ENCODE data around the gene OAS1.

Gene OAS1

DNA sequence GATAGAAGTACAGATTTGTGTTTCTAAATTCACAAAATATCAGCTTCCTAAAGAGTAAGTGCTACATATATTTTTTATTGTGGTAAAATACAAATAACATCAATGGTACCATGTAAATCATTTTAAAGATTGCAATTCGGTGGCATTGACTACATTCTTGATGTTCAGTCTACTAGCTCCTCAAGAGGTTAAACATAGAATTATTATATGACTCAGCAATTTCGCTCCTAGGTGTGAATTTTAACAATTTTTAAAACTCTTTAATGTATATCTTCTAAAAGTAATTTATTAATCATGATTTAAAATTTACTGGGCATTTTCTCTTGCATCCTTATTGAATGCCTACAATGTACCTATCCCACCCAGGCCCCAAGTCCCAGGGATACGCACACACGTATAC is 29.8 kb upstream of the OAS1 start:
- Histone ChIP-seq H3K4me3 (ENCODE audit: low read depth in 1 of 2, low read length in 2 of 2) (no peak overlapping the region), H3K4me1 (ENCODE audit: control insufficient read depth in 1 of 2, insufficient read depth in 2 of 2, low read length in 2 of 2) (no peaks in the 10 kb centered on the region), H3K9me3 (ENCODE audit: control insufficient read depth in 1 of 2, low read length in 2 of 2) (no peaks in the 10 kb centered on the region), H3K27me3 (ENCODE audit: low read depth, low read length) (peaks cover 12% of the 10 kb centered on the region), H3K36me3 (ENCODE audit: control insufficient read depth in 1 of 2, insufficient read depth in 2 of 2, low read length in 2 of 2) (no peaks in the 10 kb centered on the region), H3K27ac (ENCODE audit: low read length) (no peak overlapping the region)

DNA sequence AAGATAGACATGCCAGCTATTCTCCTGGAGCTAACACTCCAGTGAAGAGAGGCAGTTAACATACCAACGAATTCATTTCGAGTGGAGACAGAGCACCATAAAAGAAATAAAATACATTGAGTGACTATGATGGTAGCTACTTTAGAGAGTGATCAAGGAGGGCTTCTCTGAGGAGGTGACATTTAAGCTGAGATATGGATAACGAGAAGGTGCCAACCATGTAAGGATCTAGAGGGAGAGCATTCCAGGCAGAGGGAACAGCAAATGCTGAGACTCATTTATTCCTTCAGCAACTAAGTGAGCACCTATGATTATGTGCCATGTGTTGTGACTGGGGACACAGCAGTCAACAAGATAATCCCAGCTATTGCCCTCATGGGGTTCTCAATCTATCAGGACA is 28.3 kb upstream of the OAS1 start:
- Histone ChIP-seq H3K36me3 (ENCODE audit: control insufficient read depth in 1 of 2, insufficient read depth in 2 of 2, low read length in 2 of 2) (no peaks in the 10 kb centered on the region), H3K9me3 (ENCODE audit: control insufficient read depth in 1 of 2, low read length in 2 of 2) (no peaks in the 10 kb centered on the region), H3K27me3 (ENCODE audit: low read depth, low read length) (peaks cover 12% of the 10 kb centered on the region), H3K4me1 (ENCODE audit: control insufficient read depth in 1 of 2, insufficient read depth in 2 of 2, low read length in 2 of 2) (no peaks in the 10 kb centered on the region), H3K4me3 (ENCODE audit: low read depth in 1 of 2, low read length in 2 of 2) (no peak overlapping the region), H3K27ac (ENCODE audit: low read length) (no peak overlapping the region)

DNA sequence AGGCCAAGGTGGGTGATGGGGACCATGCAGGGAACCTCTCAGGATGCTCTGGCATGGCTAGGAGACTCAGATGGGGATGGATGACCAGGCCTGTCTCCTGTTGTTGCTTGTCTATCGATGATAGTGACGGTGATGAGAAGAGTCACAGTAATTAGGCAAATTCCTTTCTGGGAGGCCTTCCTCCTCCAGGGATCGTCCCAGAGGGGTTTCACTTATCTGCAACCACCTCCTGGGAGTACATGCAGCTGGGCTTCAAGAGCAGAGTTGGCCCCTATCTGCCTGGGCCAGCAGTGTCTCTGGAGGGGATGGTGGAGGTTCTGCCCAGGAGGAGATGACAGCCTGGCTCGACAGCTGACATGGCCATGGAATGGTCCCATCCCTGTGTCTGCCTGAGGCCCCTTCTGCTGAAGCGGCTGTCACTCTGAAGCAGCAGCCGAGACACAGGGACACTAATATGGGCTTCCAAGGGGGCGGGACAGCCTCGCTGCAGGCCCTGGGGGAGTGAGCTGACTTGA is 27.5 kb upstream of the OAS1 start:
- H3K36me3 ChIP-seq (ENCODE audit: control insufficient read depth in 1 of 2, insufficient read depth in 2 of 2, low read length in 2 of 2): no peaks in the 10 kb centered on the region
- no peak overlapping the region for H3K4me3 ChIP-seq (ENCODE audit: low read depth in 1 of 2, low read length in 2 of 2)
- H3K27ac ChIP-seq (ENCODE audit: low read length): no peak overlapping the region
- H3K4me1 ChIP-seq (ENCODE audit: control insufficient read depth in 1 of 2, insufficient read depth in 2 of 2, low read length in 2 of 2): no peaks in the 10 kb centered on the region
- H3K27me3 ChIP-seq (ENCODE audit: low read depth, low read length): peaks cover 12% of the 10 kb centered on the region
- no peaks in the 10 kb centered on the region for H3K9me3 ChIP-seq (ENCODE audit: control insufficient read depth in 1 of 2, low read length in 2 of 2)

DNA sequence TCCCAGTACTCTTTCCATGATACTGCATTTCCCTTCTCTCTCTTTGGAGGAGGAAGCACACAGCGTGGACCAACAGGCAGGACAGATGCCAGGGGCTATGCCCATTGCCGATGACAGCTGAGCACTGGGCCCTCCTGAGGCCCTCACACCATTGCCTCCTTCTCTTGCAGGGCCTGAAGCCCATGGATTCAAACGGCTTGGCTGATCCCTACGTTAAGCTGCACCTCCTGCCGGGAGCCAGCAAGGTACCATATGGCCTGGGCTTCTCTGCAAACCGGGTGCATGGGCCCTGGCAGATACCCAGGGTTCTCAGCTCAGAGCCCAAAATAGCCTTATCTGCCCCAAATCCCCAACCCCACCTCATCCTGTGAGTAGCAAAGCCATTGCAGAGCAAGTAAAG is 25.2 kb upstream of the OAS1 start:
- Histone ChIP-seq H3K4me1 (ENCODE audit: control insufficient read depth in 1 of 2, insufficient read depth in 2 of 2, low read length in 2 of 2) (no peaks in the 10 kb centered on the region), H3K27ac (ENCODE audit: low read length) (no peak overlapping the region), H3K4me3 (ENCODE audit: low read depth in 1 of 2, low read length in 2 of 2) (no peak overlapping the region), H3K27me3 (ENCODE audit: low read depth, low read length) (peaks cover 12% of the 10 kb centered on the region), H3K9me3 (ENCODE audit: control insufficient read depth in 1 of 2, low read length in 2 of 2) (peaks cover 0 to 12% of the 10 kb centered on the region in 2 donors), H3K36me3 (ENCODE audit: control insufficient read depth in 1 of 2, insufficient read depth in 2 of 2, low read length in 2 of 2) (no peaks in the 10 kb centered on the region)

DNA sequence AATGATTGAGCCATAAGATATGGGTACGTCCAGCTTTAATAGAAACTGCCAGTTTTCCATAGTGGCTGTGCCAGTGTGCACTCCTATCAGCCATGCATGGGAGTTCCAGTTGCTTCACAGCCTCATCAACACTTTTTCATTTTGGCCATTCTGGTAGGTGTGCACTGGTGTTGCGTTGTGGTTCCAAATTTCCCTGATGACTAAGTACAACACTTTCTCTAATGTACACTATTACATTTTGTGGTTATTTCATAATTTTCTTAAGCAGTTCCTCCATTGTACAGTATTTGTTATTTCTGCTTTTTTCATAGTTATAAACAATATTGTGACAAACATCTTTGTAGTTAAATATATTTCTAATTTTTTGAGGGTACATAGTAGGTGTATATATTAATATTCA is 21.5 kb upstream of the OAS1 start:
- Histone ChIP-seq H3K4me1 (ENCODE audit: control insufficient read depth in 1 of 2, insufficient read depth in 2 of 2, low read length in 2 of 2) (no peaks in the 10 kb centered on the region), H3K27me3 (ENCODE audit: low read depth, low read length) (no peaks in the 10 kb centered on the region), H3K27ac (ENCODE audit: low read length) (no peak overlapping the region), H3K9me3 (ENCODE audit: control insufficient read depth in 1 of 2, low read length in 2 of 2) (peaks cover 0 to 13% of the 10 kb centered on the region in 2 donors), H3K4me3 (ENCODE audit: low read depth in 1 of 2, low read length in 2 of 2) (no peak overlapping the region), H3K36me3 (ENCODE audit: control insufficient read depth in 1 of 2, insufficient read depth in 2 of 2, low read length in 2 of 2) (no peaks in the 10 kb centered on the region)

DNA sequence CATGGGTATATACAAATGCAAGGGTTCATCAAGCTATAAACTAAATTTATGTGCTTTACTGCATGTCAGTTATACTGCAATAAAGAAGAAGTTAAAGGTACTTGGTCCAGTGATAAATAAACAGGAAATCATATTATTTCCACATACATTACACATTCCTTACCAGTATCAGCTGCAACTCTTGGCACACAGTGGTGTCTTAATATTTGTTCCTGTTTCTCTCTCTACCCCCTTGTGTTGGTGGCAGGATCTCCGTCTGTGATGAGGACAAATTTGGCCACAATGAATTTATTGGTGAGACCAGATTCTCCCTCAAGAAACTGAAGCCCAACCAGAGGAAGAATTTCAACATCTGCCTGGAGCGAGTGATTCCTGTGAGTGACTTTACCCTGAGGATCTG is 19.2 kb upstream of the OAS1 start:
- no peaks in the 10 kb centered on the region for H3K36me3 ChIP-seq (ENCODE audit: control insufficient read depth in 1 of 2, insufficient read depth in 2 of 2, low read length in 2 of 2)
- H3K9me3 ChIP-seq (ENCODE audit: control insufficient read depth in 1 of 2, low read length in 2 of 2): peaks cover 0 to 13% of the 10 kb centered on the region in 2 donors
- no peak overlapping the region for H3K4me3 ChIP-seq (ENCODE audit: low read depth in 1 of 2, low read length in 2 of 2)
- H3K27me3 ChIP-seq (ENCODE audit: low read depth, low read length): no peaks in the 10 kb centered on the region
- H3K4me1 ChIP-seq (ENCODE audit: control insufficient read depth in 1 of 2, insufficient read depth in 2 of 2, low read length in 2 of 2): no peaks in the 10 kb centered on the region
- H3K27ac ChIP-seq (ENCODE audit: low read length): no peak overlapping the region

DNA sequence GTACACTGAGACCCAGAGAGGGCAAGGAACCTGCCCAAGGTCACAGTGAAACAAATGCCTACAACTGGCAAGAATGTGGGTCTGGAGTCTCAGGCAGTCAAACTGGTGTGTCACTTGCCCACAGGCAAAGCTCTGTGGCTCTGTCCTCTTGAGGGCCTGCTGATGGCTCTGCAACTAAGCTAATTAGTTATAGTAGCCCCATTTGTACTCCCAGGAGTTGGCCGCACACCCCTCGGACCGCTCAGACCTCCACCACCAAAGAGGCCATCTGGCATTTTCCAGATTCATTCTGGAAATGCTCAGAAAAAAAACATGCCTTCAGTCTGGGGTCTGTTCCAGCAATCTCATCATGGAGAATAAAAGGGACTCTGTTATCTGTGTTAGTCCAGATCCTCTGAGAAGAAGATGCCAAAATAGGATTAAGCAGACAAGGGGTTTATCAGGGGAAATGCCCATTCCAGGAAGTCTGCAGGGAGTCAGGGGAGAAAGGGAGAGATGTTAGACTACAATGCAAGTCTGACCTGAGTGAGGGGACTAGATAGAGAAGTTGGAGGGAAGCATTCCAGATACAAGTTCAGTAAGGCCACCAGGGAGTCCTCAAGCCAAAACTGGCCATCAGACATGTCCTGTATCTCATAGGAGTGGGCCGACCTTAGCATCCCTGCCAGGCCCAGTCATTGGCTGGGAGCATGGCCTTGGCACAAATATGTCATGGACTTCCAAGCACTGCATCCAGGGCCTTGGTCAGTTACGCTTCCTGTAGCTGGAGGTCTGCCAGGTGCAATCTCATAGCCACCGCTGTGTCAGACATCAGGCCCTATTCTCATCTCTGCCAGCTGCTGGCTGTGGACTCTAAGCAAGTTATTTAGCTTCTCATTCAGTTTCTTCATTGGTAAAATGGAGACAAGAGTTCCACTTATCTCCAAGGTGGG is 15.4 kb upstream of the OAS1 start:
- H3K36me3 ChIP-seq (ENCODE audit: control insufficient read depth in 1 of 2, insufficient read depth in 2 of 2, low read length in 2 of 2): no peaks in the 10 kb centered on the region
- H3K4me3 ChIP-seq (ENCODE audit: low read depth in 1 of 2, low read length in 2 of 2): no peak overlapping the region
- H3K27ac ChIP-seq (ENCODE audit: low read length): no peak overlapping the region
- H3K9me3 ChIP-seq (ENCODE audit: control insufficient read depth in 1 of 2, low read length in 2 of 2): peaks cover 0 to 3% of the 10 kb centered on the region in 2 donors
- H3K27me3 ChIP-seq (ENCODE audit: low read depth, low read length): no peaks in the 10 kb centered on the region
- no peaks in the 10 kb centered on the region for H3K4me1 ChIP-seq (ENCODE audit: control insufficient read depth in 1 of 2, insufficient read depth in 2 of 2, low read length in 2 of 2)

DNA sequence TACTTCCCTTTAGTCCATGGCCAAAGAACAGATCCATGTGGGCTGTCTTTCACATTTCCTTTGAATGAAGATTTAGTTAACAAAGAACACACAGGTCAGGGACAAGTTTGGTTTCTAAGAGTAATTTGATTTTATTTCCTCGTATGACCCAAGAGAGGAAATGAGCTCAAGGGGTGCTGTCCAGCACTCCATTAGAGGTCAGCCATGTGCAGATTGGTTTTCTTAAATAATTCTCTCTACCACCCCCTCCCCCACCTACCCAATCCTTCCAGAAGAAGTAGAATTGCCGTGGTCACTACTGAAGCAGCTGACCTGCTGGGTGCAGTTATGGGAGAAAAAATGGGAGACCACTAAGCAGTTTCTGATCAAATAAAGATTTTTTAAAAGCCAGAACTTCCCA is 13.9 kb upstream of the OAS1 start:
- no peak overlapping the region for H3K27ac ChIP-seq (ENCODE audit: low read length)
- no peaks in the 10 kb centered on the region for H3K9me3 ChIP-seq (ENCODE audit: control insufficient read depth in 1 of 2, low read length in 2 of 2)

DNA sequence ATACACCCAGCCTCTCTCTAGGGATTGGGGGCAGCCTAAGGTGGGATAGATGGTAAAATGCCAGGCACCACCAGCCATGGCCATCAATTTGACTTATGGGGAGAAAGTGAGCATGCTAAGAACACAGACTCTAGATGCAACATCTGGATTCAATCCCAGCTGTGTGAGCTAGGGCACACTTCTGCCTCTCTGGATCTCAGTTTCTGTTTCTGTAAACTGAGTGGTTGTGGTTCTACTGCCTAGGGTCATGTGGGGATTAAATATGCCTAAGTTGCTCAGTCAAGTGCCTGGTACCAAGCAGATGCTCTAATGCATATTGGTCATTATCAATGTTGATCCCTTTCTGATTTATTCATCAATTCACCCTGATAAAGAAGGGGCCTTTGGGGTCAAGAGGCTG is 12.6 kb upstream of the OAS1 start:
- no peak overlapping the region for H3K27ac ChIP-seq (ENCODE audit: low read length)
- no peaks in the 10 kb centered on the region for H3K27me3 ChIP-seq (ENCODE audit: low read depth, low read length)
- no peak overlapping the region for H3K4me3 ChIP-seq (ENCODE audit: low read depth in 1 of 2, low read length in 2 of 2)
- H3K9me3 ChIP-seq (ENCODE audit: control insufficient read depth in 1 of 2, low read length in 2 of 2): no peaks in the 10 kb centered on the region
- no peaks in the 10 kb centered on the region for H3K4me1 ChIP-seq (ENCODE audit: control insufficient read depth in 1 of 2, insufficient read depth in 2 of 2, low read length in 2 of 2)
- no peaks in the 10 kb centered on the region for H3K36me3 ChIP-seq (ENCODE audit: control insufficient read depth in 1 of 2, insufficient read depth in 2 of 2, low read length in 2 of 2)

More for the DNA sequence above, 13.9 kb upstream of the OAS1 start:
- H3K36me3 ChIP-seq (ENCODE audit: control insufficient read depth in 1 of 2, insufficient read depth in 2 of 2, low read length in 2 of 2): no peaks in the 10 kb centered on the region
- H3K4me1 ChIP-seq (ENCODE audit: control insufficient read depth in 1 of 2, insufficient read depth in 2 of 2, low read length in 2 of 2): no peaks in the 10 kb centered on the region
- H3K27me3 ChIP-seq (ENCODE audit: low read depth, low read length): no peaks in the 10 kb centered on the region
- H3K4me3 ChIP-seq (ENCODE audit: low read depth in 1 of 2, low read length in 2 of 2): no peak overlapping the region

DNA sequence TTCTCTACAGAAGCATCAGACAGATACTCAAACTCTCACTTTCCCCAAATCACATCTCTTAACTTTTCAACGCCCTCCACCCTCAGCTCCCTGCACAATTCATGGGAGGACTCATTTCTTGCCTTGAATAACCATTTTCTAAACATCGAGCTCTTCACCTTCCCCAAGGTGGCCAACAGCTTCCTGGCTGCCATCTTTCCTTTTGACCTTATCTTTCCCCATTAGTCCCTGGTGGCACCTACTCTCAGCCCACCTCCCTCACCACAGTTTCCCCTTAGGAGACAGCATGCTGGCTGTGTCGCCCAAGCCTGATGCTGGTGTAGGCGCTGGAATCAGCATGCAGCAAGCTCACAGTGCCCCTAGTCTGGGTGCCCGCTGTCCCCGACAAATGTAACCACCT is 8.4 kb upstream of the OAS1 start:
- Histone ChIP-seq H3K27me3 (ENCODE audit: low read depth, low read length) (no peaks in the 10 kb centered on the region), H3K4me3 (ENCODE audit: low read depth in 1 of 2, low read length in 2 of 2) (no peak overlapping the region), H3K9me3 (ENCODE audit: control insufficient read depth in 1 of 2, low read length in 2 of 2) (no peaks in the 10 kb centered on the region), H3K36me3 (ENCODE audit: control insufficient read depth in 1 of 2, insufficient read depth in 2 of 2, low read length in 2 of 2) (no peaks in the 10 kb centered on the region), H3K27ac (ENCODE audit: low read length) (no peak overlapping the region), H3K4me1 (ENCODE audit: control insufficient read depth in 1 of 2, insufficient read depth in 2 of 2, low read length in 2 of 2) (no peaks in the 10 kb centered on the region)

DNA sequence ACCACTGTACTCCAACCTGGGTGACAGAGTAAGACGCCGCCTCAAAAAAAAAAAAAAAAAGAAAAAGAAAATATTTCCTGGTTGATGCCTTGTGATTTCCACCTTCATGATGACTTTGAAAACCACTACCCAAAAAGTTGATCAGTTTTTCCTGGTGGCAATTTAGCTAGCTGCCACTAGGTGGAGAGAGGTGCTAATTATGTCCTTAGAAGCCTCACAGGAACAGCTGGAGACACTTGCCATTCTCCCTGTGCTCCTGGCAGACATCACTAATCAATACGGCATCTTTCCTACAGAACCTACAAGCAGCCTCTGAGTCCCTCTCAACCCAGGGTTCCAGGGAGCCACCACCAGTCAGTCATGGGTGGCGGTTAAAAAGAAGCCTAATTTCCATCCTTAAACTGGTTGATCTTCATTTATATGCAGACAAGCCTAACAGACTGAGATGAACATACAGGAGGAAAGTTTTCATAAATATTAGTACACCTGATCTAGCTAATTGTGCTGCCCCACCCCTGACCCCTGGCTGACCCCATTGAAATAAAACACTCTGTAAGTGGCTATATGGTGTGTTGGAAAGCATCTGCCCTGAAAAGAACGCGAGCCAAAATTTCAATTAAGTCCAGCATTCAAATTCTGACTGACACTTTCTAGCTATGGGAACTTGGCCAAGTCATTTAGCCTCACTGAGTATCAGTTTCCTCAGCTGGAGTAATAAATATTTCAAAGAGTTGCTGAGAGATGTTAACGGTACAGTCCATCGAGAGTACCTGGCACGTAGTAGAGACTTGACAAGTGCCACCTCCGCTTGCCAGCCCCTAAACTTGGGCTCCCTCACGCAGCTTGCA is 6.2 kb upstream of the OAS1 start:
- Histone ChIP-seq H3K4me3 (ENCODE audit: low read depth in 1 of 2, low read length in 2 of 2) (no peak overlapping the region), H3K9me3 (ENCODE audit: control insufficient read depth in 1 of 2, low read length in 2 of 2) (no peaks in the 10 kb centered on the region), H3K4me1 (ENCODE audit: control insufficient read depth in 1 of 2, insufficient read depth in 2 of 2, low read length in 2 of 2) (peaks cover under 1 to 4% of the 10 kb centered on the region in 2 donors), H3K36me3 (ENCODE audit: control insufficient read depth in 1 of 2, insufficient read depth in 2 of 2, low read length in 2 of 2) (no peaks in the 10 kb centered on the region), H3K27me3 (ENCODE audit: low read depth, low read length) (no peaks in the 10 kb centered on the region), H3K27ac (ENCODE audit: low read length) (no peak overlapping the region)
